GM12878 (cell line): ENCODE data around the gene LORICRIN. TPM values are rescaled to one million over a fixed set of nuclear protein-coding genes. Genes with fewer than 3 reads are reported as not detected.

ENCODE experiments used
- ATAC-seq: fragments of 200-7000 bp; cut with Tn5 transposase; 3 replicates; pipeline ENCODE4 v1.9.1; 2020; ENCODE audit warnings: mild to moderate bottlenecking, moderate library complexity
- BruUV-seq: library from RNA; stranded (reverse); fragments of 400-500 nt; replicated peaks from 2 replicates; lab custom pipeline; 2021; lab: Mats Ljungman, UMichigan
- CTCF ChIA-PET: fragments of 300-600 bp; sonication (Branson Sonifier 250); formaldehyde crosslinking; extraction: SDS; loops from one replicate; lab custom pipeline; 2021; ENCODE audit warnings: inconsistent platforms; lab: Yijun Ruan, JAX
- POLR2A ChIA-PET: fragments of 350-600 bp; formaldehyde crosslinking; extraction: SDS; loops from one replicate; lab custom pipeline; 2021; ENCODE audit warnings: inconsistent platforms; lab: Charles Lee
- RAD21 ChIA-PET: fragments of 300-600 bp; sonication (Branson Sonifier 250); formaldehyde crosslinking; loops from one replicate; lab custom pipeline; 2023; ENCODE audit warnings: antibody characterized with exemption; ENCODE audit not compliant: unreplicated experiment; lab: Charles Lee
- SMC1A ChIA-PET: fragments of 300-600 bp; sonication (Branson Sonifier 250); formaldehyde crosslinking; loops from one replicate; lab custom pipeline; 2023; ENCODE audit not compliant: unreplicated experiment, uncharacterized antibody; lab: Charles Lee
- DNase-seq: peaks from one replicate; pipeline ENCODE4 v3.0.0-alpha.2; 2011; ENCODE audit warnings: low read depth, low spot score
- FAIRE-seq: peaks from 3 replicates; lab custom pipeline; 2011; peaks lifted over from hg19 to GRCh38; lab: Jason Lieb, UNC
- H2AFZ ChIP-seq: 2 replicates; pipeline ENCODE4 v1.6.0; 2011; ENCODE audit warnings: low read depth, low read length, control low read depth; ENCODE audit not compliant: control insufficient read depth
- H3K27ac ChIP-seq: 2 replicates; pipeline ENCODE4 v1.5.1; 2011; ENCODE audit warnings: control low read depth; ENCODE audit not compliant: control insufficient read depth, insufficient read depth
- H3K27me3 ChIP-seq, 2 experiments: replicated peaks in 1 of 2; 2 replicates each; pipeline versions ENCODE4 v1.6.0 to v1.6.1; 2011; ENCODE audit warnings: low read length in 1 of 2; ENCODE audit not compliant: control insufficient read depth in 2 of 2, insufficient read depth in 2 of 2
- H3K36me3 ChIP-seq, 2 experiments: 2 replicates each; pipeline ENCODE4 v1.5.1; 2011; ENCODE audit warnings: low read length in 1 of 2; ENCODE audit not compliant: control insufficient read depth in 2 of 2, insufficient read depth in 2 of 2
- H3K4me1 ChIP-seq: 2 replicates; pipeline ENCODE4 v1.6.1; 2011; ENCODE audit warnings: mild to moderate bottlenecking, low read length, moderate library complexity, mixed read lengths; ENCODE audit not compliant: control insufficient read depth, insufficient read depth
- H3K4me2 ChIP-seq: 2 replicates; pipeline ENCODE4 v1.6.0; 2011; ENCODE audit warnings: control low read depth; ENCODE audit not compliant: control insufficient read depth, insufficient read depth
- H3K4me3 ChIP-seq: fragments of 200-600 bp; sonication (generic); 2 replicates; pipeline ENCODE4 v1.5.1; 2016
- H3K79me2 ChIP-seq: 2 replicates; pipeline ENCODE4 v1.6.0; 2011; ENCODE audit warnings: low read length; ENCODE audit not compliant: control insufficient read depth, insufficient read depth
- H3K9ac ChIP-seq: 2 replicates; pipeline ENCODE4 v1.8.0; 2011; ENCODE audit warnings: low read length, control low read depth, mixed read lengths; ENCODE audit not compliant: control insufficient read depth, insufficient read depth
- H3K9me3 ChIP-seq: replicated peaks from 3 replicates; pipeline ENCODE4 v1.5.1; 2011; ENCODE audit warnings: mild to moderate bottlenecking, low read length; ENCODE audit not compliant: control insufficient read depth, insufficient read depth
- H4K20me1 ChIP-seq: 2 replicates; pipeline ENCODE4 v1.6.0; 2011; ENCODE audit not compliant: control insufficient read depth, insufficient read depth
- ASH2L ChIP-seq: fragments of 300-600, 200-600 bp; sonication (generic); IDR thresholded peaks from 2 replicates; pipeline ENCODE4 v1.6.1; 2017; ENCODE audit warnings: low read depth, mild to moderate bottlenecking, borderline replicate concordance
- CBX3 ChIP-seq: fragments of 200-600 bp; sonication (generic); IDR thresholded peaks from 2 replicates; pipeline ENCODE4 v1.6.1; 2016; ENCODE audit warnings: low read depth, borderline replicate concordance
- EED ChIP-seq: sonication (generic); IDR thresholded peaks from 2 replicates; pipeline ENCODE4 v1.6.1; 2016; ENCODE audit warnings: antibody characterized with exemption, low read depth
- FOS ChIP-seq: IDR thresholded peaks from 3 replicates; pipeline ENCODE4 v1.6.1; 2011; ENCODE audit warnings: borderline replicate concordance; ENCODE audit not compliant: insufficient read length; ENCODE audit errors: extremely low read depth
- FOXK2 ChIP-seq: fragments of 450-650 bp; IDR thresholded peaks from 2 replicates; pipeline ENCODE4 v1.6.1; 2017; ENCODE audit warnings: mild to moderate bottlenecking, moderate library complexity
- KDM1A ChIP-seq: fragments of 200-600 bp; sonication (generic); IDR thresholded peaks from 2 replicates; pipeline ENCODE4 v1.6.1; 2016; ENCODE audit warnings: borderline replicate concordance
- LARP7 ChIP-seq: fragments of 450-650 bp; IDR thresholded peaks from 2 replicates; pipeline ENCODE4 v1.6.1; 2017; ENCODE audit warnings: mild to moderate bottlenecking
- MEF2B ChIP-seq: fragments of 450-650 bp; IDR thresholded peaks from 2 replicates; pipeline ENCODE4 v1.6.1; 2018; ENCODE audit warnings: mild to moderate bottlenecking, moderate library complexity; ENCODE audit not compliant: partially characterized antibody, poor library complexity, severe bottlenecking
- NBN ChIP-seq: fragments of 450-650 bp; IDR thresholded peaks from 2 replicates; pipeline ENCODE4 v1.6.1; 2016
- NR2F1 ChIP-seq: fragments of 450-650 bp; conservative IDR thresholded peaks from 2 replicates; pipeline ENCODE4 v1.6.1; 2017; ENCODE audit warnings: mild to moderate bottlenecking
- POLR2A ChIP-seq: IDR thresholded peaks from 2 replicates; pipeline ENCODE4 v1.6.1; 2011; ENCODE audit warnings: low read depth, mild to moderate bottlenecking, low read length
- RAD21 ChIP-seq: IDR thresholded peaks from 2 replicates; pipeline ENCODE4 v1.6.1; 2011; ENCODE audit warnings: mild to moderate bottlenecking, low read depth, low read length, moderate library complexity; ENCODE audit not compliant: insufficient read depth
- SMAD5 ChIP-seq: IDR thresholded peaks from 2 replicates; pipeline ENCODE4 v1.6.1; 2016; ENCODE audit warnings: antibody characterized with exemption, low read depth
- SREBF1 ChIP-seq: IDR thresholded peaks from 2 replicates; pipeline ENCODE4 v1.6.1; 2012; ENCODE audit warnings: mild to moderate bottlenecking, low read length
- SRF ChIP-seq, 2 experiments: IDR thresholded peaks; 2 replicates each; pipeline ENCODE4 v1.6.1; 2011; ENCODE audit warnings: low read depth in 2 of 2, low read length in 2 of 2, mild to moderate bottlenecking in 1 of 2, moderate library complexity in 1 of 2
- TAF1 ChIP-seq: IDR thresholded peaks from 2 replicates; pipeline ENCODE4 v1.6.1; 2011; ENCODE audit warnings: mild to moderate bottlenecking, low read depth, low read length, borderline replicate concordance
- ZZZ3 ChIP-seq: IDR thresholded peaks from 2 replicates; pipeline ENCODE4 v1.6.1; 2011; ENCODE audit warnings: low read depth; ENCODE audit not compliant: control insufficient read depth, insufficient read length
- WGBS: methylation state at CpG from one replicate; pipeline ENCODE4 v1.1.6; 2016; ENCODE audit warnings: low lambda C conversion rate; ENCODE audit not compliant: insufficient replicate concordance, insufficient coverage; ENCODE audit errors: missing lambda C conversion rate; 5-methylcytosine and 5-hydroxymethylcytosine counted together
- in situ Hi-C: fragments of 300-500 bp; cut with MboI; formaldehyde crosslinking; loops from 9 replicates; pipeline ENCODE4 v1.14.3; 2018; ENCODE audit warnings: mixed read lengths
- intact Hi-C: fragments of 100-400 bp; cut with micrococcal nuclease; formaldehyde crosslinking; loops from one replicate; pipeline ENCODE4 v1.14.2; 2022; ENCODE audit not compliant: unreplicated experiment
- polyA plus RNA-seq, 11 experiments: library from polyadenylated mRNA; depleted of rRNA in 4 of 11; unstranded in 6 of 11; stranded (reverse) in 5 of 11; fragments of >200 nt; fragmentation: Nextera tagmentation in 4 of 11; fragmentation: Illumina TruSeq in 1 of 11; extraction: Ambion mirVana in 4 of 11; extraction: Trizol in 1 of 11; gene quantifications; 1 replicate in 1 of 11; 2 replicates in 10 of 11; pipeline versions ENCODE4 v1.2.1 to v1.2.3, GENCODE V29; 2011 to 2016; ENCODE audit warnings: inconsistent platforms in 2 of 11, missing spikeins in 2 of 11, low read depth in 1 of 11
- total RNA-seq, 4 experiments: library from RNA; depleted of rRNA in 3 of 4; stranded (reverse); fragments of >200 nt in 3 of 4; fragmentation: Illumina TruSeq in 1 of 4; extraction: Trizol in 1 of 4; gene quantifications; 2 replicates each; pipeline versions ENCODE4 v1.2.1 to v1.2.3, GENCODE V29; 2013 to 2021
- TF ChIP-seq, protein P1 (sequence below): IDR thresholded peaks from 2 replicates; pipeline ENCODE4 v1.6.1; 2012; ENCODE audit warnings: low read depth, low read length, improper control_type of control experiment
- TF ChIP-seq, protein P2 (sequence below): fragments of 450-650 bp; formaldehyde crosslinking; IDR thresholded peaks from 2 replicates; pipeline ENCODE4 v1.4.0; 2022; ENCODE audit warnings: mild to moderate bottlenecking, moderate library complexity

The LORICRIN gene
- total and polyA plus RNA-seq, 10 of the 15 experiments (the other 5 are each of a cell fraction or from before 2014, with no cell fraction given) = 0.06 to 0.37 TPM; not detected in 8

DNA sequence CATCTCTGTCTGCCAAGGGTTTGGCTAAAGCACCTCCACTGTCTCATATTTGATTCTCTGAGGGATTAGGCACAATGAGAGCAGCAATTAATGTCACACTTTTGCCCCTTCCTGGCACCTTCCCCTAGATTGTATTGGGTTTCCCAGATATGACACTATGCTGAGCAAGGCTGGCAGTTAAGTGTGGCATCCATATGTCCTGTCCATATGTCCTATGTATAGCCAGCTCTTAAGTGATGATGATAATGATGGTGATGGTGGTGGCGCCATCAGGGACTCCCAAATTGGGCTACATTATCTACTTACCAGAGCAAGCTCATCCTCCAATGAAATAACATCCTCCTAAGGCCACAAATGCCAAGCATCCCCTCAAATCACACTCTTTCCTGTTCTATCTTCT, 13.5 kb upstream of the LORICRIN start (continued):
- TF ChIP-seq, protein P1, sequence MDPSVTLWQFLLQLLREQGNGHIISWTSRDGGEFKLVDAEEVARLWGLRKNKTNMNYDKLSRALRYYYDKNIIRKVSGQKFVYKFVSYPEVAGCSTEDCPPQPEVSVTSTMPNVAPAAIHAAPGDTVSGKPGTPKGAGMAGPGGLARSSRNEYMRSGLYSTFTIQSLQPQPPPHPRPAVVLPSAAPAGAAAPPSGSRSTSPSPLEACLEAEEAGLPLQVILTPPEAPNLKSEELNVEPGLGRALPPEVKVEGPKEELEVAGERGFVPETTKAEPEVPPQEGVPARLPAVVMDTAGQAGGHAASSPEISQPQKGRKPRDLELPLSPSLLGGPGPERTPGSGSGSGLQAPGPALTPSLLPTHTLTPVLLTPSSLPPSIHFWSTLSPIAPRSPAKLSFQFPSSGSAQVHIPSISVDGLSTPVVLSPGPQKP = no peak
- TF ChIP-seq, protein P2, sequence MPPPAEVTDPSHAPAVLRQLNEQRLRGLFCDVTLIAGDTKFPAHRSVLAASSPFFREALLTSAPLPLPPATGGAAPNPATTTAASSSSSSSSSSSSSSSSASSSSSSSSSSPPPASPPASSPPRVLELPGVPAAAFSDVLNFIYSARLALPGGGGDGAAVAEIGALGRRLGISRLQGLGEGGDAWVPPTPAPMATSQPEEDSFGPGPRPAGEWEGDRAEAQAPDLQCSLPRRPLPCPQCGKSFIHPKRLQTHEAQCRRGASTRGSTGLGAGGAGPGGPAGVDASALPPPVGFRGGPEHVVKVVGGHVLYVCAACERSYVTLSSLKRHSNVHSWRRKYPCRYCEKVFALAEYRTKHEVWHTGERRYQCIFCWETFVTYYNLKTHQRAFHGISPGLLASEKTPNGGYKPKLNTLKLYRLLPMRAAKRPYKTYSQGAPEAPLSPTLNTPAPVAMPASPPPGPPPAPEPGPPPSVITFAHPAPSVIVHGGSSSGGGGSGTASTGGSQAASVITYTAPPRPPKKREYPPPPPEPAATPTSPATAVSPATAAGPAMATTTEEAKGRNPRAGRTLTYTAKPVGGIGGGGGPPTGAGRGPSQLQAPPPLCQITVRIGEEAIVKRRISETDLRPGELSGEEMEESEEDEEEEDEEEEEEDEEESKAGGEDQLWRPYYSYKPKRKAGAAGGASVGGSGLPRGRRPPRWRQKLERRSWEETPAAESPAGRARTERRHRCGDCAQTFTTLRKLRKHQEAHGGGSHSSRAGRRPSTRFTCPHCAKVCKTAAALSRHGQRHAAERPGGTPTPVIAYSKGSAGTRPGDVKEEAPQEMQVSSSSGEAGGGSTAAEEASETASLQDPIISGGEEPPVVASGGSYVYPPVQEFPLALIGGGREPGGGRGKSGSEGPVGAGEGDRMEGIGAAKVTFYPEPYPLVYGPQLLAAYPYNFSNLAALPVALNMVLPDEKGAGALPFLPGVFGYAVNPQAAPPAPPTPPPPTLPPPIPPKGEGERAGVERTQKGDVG (CRISPR knock-in tag) = no peak

DNA sequence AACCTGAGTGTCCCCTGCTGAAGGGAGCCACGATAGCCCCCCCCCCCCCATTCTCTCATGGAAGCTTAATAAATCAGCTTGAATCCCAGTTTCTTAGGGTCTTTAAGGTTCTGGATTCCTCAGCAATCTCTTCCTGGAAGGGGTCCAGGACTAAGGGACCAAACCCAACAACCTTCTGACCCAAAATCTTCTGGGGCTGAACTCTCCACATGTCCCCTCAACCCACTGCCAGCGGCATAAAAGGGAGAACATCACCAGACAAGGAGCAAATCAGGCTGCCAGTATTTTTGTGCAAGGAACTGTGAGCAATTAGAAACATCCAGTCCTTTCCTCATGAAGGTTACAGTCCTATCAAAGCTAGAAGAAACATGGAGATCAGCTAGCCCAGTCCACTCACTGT, 12.7 kb upstream of the LORICRIN start:
- Histone ChIP-seq H3K79me2 (no peaks in the 10 kb centered on the region), H2AFZ (no peak overlapping the region), H3K9ac (no peak overlapping the region), H3K4me3 (no peak overlapping the region), H4K20me1 (no peaks in the 10 kb centered on the region), H3K27me3 (no peaks in the 10 kb centered on the region; a peak in 1 of 4 replicates), H3K4me1 (no peaks in the 10 kb centered on the region), H3K9me3 (no peaks in the 10 kb centered on the region; the same call in 2 of the 3 replicates), H3K27ac (no peak overlapping the region), H3K4me2 (no peak overlapping the region), H3K36me3 (no peaks in the 10 kb centered on the region)
- WGBS = 15% methylated on average over 2 of the region's 2 CpGs
- intact Hi-C loops = no loop called here
- ChIA-PET RAD21 (interaction anchor here (1.0 kb wide), 1 partner anchor 9 kb away, joined by 3 read pairs; no protein-coding TSS in a partner anchor), SMC1A (interaction anchor here (1.1 to 1.6 kb wide), 6 partner anchors 14 to 41 kb away, joined by 3 to 6 read pairs (median 4); no protein-coding TSS in a partner anchor), CTCF (interaction anchor here (0.9 to 2.8 kb wide), 5 partner anchors 9 to 42 kb away, joined by 3 to 12 read pairs (median 7); no protein-coding TSS in a partner anchor), POLR2A (interaction anchor here (0.8 to 1.5 kb wide), 2 partner anchors 8 to 13 kb away, joined by 3 to 5 read pairs; no protein-coding TSS in a partner anchor)
- no peak for ATAC-seq
- no TSS peak for BruUV-seq
- no peak for DNase-seq
- no peak for FAIRE-seq
- in situ Hi-C loops = no loop called here
- TF ChIP-seq FOS = no peak
- no peak for TF ChIP-seq ZZZ3
- no peak for TF ChIP-seq LARP7
- no peak for TF ChIP-seq ASH2L
- no peak for TF ChIP-seq EED
- TF ChIP-seq KDM1A = no peak
- no peak for TF ChIP-seq TAF1
- TF ChIP-seq RAD21 = no peak
- TF ChIP-seq NBN = no peak
- no peak for TF ChIP-seq FOXK2
- no peak for TF ChIP-seq CBX3
- TF ChIP-seq MEF2B = no peak
- TF ChIP-seq SREBF1 = no peak
- no peak for TF ChIP-seq POLR2A
- TF ChIP-seq SRF (IDR thresholded peaks at IDR 0.05; ENCODE audit: low read depth in 2 of 2, low read length in 2 of 2) = no peak
- TF ChIP-seq SMAD5 = no peak
- TF ChIP-seq NR2F1 = no peak
